ENCODE results near the gene LRRIQ3.

Gene LRRIQ3

DNA sequence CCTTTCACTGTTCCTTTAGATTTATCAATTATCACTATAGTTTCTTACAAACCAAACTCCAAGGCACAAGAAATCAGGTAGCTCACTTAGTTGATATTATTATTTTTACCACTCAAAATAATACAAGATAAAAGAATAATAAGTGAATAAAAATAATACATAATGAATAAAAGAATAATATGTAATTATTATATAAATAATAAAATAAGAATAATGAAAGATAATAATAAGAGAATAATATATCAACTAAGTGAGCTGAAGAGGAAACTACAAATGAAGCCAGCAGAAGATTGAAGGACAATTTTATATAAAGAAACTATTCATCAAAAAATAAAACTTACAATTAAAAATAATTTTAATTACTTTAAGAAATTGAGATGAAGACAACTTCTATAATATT, 90.6 kb downstream of the LRRIQ3 start:
- no peak for DNase-seq (ENCODE audit: low spot score)

DNA sequence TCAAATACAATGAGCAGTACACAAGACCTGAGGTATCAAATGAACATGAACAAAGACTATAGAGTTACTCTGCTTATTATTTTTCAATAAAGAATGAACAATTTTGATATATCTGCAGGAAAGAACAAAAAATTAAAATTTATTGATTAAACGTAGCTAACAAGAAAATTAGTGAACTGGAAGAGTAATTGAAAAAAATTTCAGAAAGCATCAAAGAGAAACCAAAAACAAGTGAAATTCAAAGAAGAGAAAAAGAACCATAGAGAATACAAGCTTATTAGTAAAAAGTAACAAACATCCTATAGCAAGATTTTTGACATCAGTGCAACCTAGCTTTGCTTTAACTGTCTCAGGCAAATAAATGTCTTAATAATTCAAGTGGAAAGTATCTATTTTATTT, 106.6 kb downstream of the LRRIQ3 start:
- DNase-seq (ENCODE audit: low spot score) = no peak

DNA sequence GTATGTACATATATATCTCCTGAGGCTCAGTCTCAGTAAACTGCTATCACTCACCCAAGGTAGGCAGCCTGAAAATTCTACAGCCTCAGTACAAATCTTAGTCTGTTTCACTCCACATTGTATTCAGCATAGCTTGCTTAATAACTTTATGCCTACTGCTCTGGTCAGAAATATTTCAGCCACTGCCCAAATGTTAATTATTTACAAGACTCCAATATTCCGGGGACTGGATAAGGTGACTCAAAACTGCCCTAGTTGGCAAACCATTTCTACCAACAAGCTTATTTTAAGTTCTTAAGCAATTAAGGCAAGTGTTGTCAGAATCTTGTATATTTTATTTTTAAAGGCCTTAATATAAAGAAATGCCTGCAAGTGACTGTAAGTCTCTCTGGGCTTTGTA, 114.8 kb downstream of the LRRIQ3 start:
- DNase-seq (ENCODE audit: low spot score) = no peak

DNA sequence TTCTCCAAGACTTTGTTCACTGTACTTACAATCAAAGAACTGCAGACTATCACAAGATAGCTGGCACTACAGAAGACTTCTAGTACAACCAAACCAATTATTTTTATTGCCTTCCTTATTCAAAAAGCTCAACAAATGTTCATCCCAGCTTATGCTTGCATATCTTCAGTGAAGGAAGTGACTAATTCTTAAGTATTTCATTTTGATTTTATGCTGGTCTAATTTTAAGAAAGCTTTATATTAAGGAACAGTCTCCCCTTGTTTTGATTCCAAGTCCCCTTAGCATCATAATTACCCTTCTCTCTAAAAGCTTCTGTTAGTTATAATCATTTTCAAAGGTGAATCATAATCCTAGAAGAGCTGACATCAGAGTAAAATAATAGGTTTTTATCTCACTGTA, 132.9 kb downstream of the LRRIQ3 start:
- DNase-seq (ENCODE audit: low spot score) = no peak

DNA sequence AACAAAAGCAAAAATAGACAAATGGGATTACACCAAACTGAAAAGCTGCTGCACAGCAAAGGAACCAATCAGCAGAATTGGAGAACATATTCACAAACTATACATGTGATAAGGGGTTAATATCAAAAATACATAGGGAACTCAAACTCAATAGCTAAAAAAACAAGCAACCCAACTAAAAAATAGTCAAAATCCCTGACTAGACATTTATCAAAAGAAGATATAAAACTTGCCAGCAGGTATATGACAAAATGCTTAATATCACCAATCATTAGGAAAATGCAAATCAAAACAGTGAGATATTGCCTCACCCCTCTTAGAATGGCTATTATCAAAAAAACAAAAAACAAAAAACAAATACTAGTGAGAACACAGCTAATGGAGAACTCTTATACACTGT, 140.3 kb downstream of the LRRIQ3 start:
- no peak for DNase-seq (ENCODE audit: low spot score)

DNA sequence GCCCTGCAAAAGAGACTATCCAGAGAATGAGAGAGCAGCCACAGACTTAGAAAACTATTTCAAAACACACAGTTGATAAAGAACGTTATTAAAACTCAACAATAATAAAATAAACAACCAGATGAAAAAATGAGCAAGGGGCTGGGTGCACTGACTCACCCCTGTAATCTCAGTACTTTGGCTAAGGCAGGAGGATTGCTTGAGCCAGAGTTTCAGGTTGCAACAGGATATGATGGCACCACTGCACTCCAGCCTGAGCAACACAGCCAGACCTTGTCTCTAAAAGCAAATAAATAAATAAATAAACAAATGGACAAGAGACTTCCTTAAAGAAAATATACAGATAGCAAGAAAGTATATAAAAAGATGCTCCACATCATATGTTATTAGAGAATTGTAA, 144.6 kb downstream of the LRRIQ3 start:
- DNase-seq (ENCODE audit: low spot score) = no peak

DNA sequence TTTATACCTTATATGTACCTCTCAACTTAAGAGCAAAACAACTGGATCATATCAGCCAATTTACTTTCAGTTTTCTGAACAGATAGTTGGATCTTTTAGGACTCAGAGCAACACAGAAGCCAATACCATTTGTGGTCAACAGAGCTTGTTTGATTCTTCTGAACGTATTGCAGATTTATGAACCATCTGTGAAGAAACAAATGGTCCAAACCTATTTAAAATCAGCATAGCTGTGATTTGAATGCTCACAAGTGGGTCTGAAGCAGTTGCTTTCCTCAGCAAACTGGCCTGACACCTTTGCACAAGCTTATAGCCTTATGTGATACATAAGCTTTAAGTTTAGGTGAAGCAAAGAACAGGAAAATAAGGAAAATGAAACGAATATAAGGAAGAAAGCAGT, 147.6 kb downstream of the LRRIQ3 start:
- no peak for DNase-seq (ENCODE audit: low spot score)

DNA sequence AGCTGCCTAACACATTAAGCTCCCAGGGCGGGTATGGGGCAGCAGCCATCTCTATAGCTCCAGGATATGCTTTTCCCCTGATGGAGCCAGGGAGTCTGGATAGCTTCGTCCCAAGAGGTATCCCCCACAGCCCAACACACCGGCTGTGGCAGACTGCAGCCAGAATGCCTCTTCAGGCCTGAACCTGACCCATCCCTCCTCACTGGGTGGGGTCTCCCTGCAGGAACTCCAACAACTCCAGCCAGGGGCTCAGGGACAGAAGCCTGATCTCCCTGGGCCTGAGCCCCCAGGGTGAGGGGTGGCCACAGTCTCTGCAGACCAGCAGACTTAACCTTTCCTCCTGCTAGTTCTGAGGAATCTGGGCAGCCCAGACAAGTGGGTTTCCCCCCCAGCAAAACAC, 159.9 kb downstream of the LRRIQ3 start:
- DNase-seq (ENCODE audit: low spot score) = no peak

DNA sequence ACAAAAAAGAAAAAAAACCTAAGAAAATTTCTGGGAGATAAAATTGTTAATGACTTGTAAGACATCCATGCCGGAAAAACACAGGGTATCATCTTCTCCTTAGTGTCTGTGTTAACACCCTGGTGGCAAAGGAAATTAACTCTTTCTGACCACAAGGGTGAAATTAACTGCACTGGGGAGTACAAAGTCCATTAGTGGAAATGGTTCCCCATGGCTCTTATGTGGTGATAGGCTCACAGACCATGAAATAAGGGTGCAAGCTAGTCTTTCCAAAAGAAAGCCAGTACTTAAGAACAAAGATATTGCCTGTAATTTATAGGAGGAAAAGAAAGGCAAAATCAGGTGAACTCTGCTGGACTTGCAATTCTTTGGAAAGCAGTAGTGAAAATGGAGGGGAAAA, 185.4 kb downstream of the LRRIQ3 start:
- DNase-seq (ENCODE audit: low spot score) = no peak

DNA sequence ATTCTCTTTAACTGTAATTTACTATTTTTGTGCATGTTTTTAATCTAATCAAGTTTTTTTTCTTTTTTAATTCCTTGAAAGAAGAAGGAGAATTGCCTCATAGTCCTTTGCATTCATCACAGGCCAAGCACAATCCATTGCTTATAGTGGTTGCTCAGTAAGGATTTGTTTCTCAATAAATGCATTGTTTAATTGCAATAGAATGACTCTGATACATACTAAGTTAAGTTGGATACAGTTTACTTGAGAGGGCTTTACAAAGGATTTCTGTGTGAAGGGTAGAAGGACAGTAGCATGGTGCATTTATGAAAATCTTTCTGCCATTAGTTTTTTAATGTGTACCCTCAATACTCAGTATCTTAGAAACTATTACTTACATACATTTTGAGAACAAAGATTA, 186.2 kb downstream of the LRRIQ3 start:
- DNase-seq (ENCODE audit: low spot score) = no peak

DNA sequence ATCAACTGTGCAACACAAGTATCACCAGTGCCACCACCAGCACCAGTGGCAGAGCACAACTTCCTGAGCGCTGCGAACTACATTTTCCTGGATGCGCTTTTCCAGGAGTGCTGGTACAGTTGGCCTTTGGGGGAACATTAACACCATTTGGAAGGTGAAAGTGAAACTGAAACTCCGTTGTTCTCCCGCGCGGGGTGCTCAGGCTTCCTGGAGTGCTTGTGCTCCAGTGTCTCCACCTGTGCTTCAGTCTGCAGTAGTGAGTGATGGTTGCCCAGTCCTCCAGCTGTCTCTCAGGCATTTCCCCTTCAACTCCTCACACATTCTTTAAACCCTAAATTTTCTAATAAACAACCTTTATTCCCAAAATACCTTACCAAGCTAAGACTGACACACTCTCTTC, 187.8 kb downstream of the LRRIQ3 start:
- no peak for DNase-seq (ENCODE audit: low spot score)

DNA sequence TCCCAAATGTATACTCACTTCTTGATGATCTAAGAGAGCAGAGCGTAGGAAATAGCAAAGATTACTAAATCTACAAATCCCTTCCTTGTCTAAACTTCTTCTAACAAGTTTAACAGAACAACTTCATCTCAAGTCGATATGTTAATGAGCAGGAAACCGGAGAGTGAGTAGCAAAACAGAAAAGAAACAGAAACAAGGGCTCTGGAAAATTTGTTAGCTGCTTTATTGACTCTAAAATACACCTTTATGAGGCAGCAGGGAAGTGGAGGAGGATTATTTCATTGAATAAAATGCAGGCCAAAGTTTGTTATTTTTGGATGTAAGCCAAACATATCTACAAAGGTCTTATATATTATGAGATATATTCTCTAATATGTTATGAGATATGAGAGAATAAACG, 192.4 kb downstream of the LRRIQ3 start:
- no peak for DNase-seq (ENCODE audit: low spot score)

DNA sequence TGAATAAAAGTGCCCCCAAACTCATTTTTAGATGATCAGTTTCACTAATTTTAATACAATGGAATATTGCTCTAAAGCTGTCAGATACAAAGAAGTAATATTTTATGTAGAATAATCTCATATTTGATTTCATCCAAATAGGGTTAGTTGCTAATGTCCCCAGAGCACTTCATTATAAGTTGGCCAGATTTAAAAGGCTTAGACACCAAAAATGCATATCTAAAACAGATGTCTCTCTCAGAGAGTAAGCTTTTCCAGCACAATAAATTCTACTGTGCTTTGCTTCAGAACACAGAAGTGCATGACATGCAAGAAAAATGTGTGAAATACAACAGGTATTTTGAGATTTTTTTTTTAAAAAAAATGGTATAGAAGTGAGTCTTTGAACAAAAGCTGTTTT, 194.2 kb downstream of the LRRIQ3 start:
- no peak for DNase-seq (ENCODE audit: low spot score)

DNA sequence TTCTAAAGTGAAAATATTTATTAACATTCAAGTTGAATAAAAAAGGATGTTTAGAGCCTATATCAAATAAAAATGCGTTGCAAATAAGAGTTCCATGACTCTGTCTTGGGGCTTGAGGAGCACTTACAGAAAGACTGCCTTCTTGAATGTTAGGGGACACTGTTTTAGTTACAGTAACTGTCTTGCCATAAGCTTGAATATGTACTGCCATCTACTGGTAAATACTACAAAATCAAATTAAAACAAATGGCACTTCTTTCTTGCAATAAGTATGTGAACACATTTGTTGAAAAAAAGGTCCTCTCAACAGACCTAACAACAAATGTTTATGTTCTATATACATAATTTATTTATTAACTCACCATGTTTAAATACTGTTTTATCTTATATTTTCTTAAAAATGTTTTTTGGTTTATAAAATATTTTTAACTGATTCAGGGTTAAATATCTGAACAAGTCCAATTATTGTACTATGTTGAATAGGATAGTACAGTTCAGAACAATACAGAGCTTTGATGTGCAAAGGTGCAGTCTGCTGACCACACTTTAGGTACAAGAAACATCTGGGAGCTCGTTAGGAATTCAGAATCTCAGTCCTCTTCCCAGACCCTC, 199.5 kb downstream of the LRRIQ3 start:
- DNase-seq (ENCODE audit: low spot score) = peak; percentile 77

DNA sequence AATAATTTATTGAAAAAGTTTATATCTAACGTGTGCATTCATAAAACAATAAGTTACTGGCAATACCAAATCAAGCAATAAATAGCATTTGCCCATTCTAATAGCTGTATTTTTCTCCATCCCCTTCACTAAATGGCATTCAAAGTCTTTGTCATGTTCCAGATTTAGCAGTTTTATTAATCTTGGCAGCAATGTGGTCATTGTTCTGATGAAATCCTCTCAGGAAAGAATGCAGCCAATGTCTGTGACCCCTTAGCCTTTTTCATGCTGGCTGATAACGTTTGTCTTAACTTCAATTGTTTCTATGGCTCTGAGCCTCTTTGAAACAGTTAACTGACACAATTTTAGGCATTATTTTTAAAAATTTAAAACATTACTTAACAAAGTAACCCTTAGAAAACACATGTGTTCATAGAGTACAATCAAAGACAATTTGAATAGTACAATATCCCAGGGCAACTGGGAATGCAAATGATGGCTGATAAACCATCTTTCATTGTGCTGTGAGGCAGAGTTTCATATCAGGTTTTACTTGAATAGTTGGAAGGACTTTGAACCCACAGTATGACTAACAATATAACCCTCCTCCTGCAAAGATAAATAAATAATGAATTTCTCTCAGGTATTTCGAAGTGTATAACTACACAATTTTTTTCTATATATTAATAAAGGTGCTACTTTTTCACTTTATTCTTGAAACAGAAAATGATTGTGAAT, 217.5 kb downstream of the LRRIQ3 start:
- DNase-seq (ENCODE audit: low spot score) = no peak

DNA sequence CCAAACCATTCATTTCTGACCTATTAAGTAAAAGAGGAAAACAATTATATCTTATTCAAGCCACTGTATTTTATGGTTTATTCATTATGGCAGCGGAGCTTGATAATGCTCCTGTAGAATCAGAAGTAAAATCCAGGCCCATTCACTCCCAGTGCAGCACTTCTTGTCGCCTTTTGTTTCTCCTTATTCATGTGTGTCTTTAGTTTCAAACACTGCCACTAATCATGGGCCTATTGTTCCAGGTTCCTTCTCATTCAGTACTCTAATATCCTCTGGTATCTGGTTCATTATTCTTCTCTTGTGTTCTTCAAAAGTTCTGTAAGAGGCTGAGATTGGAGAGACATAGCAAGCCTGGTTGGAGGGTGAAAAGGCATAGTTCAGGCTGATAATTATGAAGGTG, 218.3 kb downstream of the LRRIQ3 start:
- no peak for DNase-seq (ENCODE audit: low spot score)

DNA sequence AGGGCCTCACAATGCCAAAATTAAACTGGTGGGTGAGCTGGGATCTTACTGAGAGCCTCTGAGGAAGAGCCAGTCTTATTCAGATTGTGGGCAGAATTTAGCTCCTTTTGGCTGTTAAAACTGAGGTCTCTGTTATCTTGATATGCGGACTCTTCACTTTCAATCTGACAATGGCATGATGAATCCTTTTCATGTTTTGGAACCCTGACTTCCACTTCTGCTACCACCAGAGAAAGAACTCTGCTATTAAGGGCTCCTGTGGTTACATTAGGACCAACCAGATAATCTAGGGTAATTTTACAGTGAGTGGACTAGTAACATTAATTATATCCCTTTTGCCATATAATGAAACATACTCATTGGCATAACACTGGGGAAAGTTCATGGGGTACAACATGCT, 219.0 kb downstream of the LRRIQ3 start:
- no peak for DNase-seq (ENCODE audit: low spot score)

All from RKO (cell line).